SU-DHL-6 (cell line): Measurements from ENCODE around the gene NTN3.

Source experiments
- H2AFZ ChIP-seq: fragments of 200-600 bp; sonication (generic); 2 replicates; pipeline ENCODE4 v1.6.1; 2014; ENCODE audit warnings: low read depth, mild to moderate bottlenecking, moderate library complexity, mixed read lengths, antibody characterized with exemption, low read length; ENCODE audit not compliant: severe bottlenecking
- H3F3A ChIP-seq: fragments of 200-600 bp; shearing (Covaris generic); 2 replicates; pipeline ENCODE4 v1.6.0; 2016; ENCODE audit warnings: antibody characterized with exemption, mild to moderate bottlenecking; ENCODE audit not compliant: insufficient read depth
- H3K27ac ChIP-seq: fragments of 200-600 bp; sonication (generic); 2 replicates; pipeline ENCODE4 v1.5.1; 2016; ENCODE audit warnings: low read depth, mild to moderate bottlenecking, low read length, moderate library complexity, mixed read lengths
- H3K27me3 ChIP-seq: fragments of 200-600 bp; sonication (generic), shearing (Covaris generic); 2 replicates; pipeline ENCODE4 v1.6.0; 2014; ENCODE audit warnings: mild to moderate bottlenecking, low read length
- H3K36me3 ChIP-seq: fragments of 200-600 bp; sonication (generic); 2 replicates; pipeline ENCODE4 v1.6.1; 2014; ENCODE audit warnings: mild to moderate bottlenecking, low read length, mixed read lengths
- H3K4me2 ChIP-seq: fragments of 300-600, 200-600 bp; shearing (Covaris generic), sonication (generic); 2 replicates; pipeline ENCODE4 v1.6.0; 2014; ENCODE audit warnings: low read length, low read depth, mild to moderate bottlenecking; ENCODE audit not compliant: poor library complexity, severe bottlenecking
- H3K4me3 ChIP-seq: fragments of 200-600 bp; sonication (generic); 2 replicates; pipeline ENCODE4 v1.5.1; 2014; ENCODE audit warnings: antibody characterized with exemption, low read length, mild to moderate bottlenecking, mixed read lengths; ENCODE audit not compliant: insufficient read depth, poor library complexity, severe bottlenecking
- H3K79me2 ChIP-seq: fragments of 200-600 bp; sonication (generic); 2 replicates; pipeline ENCODE4 v1.6.1; 2014; ENCODE audit warnings: mild to moderate bottlenecking, low read length, moderate library complexity; ENCODE audit not compliant: insufficient read depth
- H3K9ac ChIP-seq: fragments of 200-600 bp; sonication (generic); 2 replicates; pipeline ENCODE4 v1.7.0; 2014; ENCODE audit warnings: mild to moderate bottlenecking, low read length
- H3K9me2 ChIP-seq: fragments of 200-600 bp; sonication (generic); replicated peaks from 2 replicates; pipeline ENCODE4 v1.6.1; 2014; ENCODE audit warnings: low read length; ENCODE audit not compliant: insufficient read depth
- H3K9me3 ChIP-seq: fragments of 200-600 bp; sonication (generic); 2 replicates; pipeline ENCODE4 v1.6.1; 2014; ENCODE audit warnings: low read length, mixed read lengths; ENCODE audit not compliant: insufficient read depth
- H4K20me1 ChIP-seq: fragments of 200-600 bp; sonication (generic); 2 replicates; pipeline ENCODE4 v1.6.1; 2014; ENCODE audit warnings: low read depth, mild to moderate bottlenecking, antibody characterized with exemption, low read length, moderate library complexity, mixed read lengths
- CTCF ChIP-seq: fragments of 200-600 bp; sonication (generic); IDR thresholded peaks from one replicate; pipeline ENCODE4 v1.5.1; 2017; ENCODE audit warnings: antibody characterized with exemption, mild to moderate bottlenecking, low read length, moderate library complexity; ENCODE audit not compliant: insufficient read depth, poor library complexity, severe bottlenecking
- EZH2phosphoT487 ChIP-seq: fragments of 200-600 bp; sonication (generic), shearing (Covaris generic); conservative IDR thresholded peaks from 2 replicates; pipeline ENCODE4 v1.6.1; 2018; ENCODE audit warnings: mild to moderate bottlenecking, antibody characterized with exemption, low read length, moderate library complexity, mixed read lengths

Gene NTN3

GRCh38 chr16:2443555-2443954 is 27.5 kb upstream of the NTN3 start:
- no peaks in the 10 kb centered on the region for H3K79me2 ChIP-seq
- H3K9me3 ChIP-seq = no peaks in the 10 kb centered on the region
- H3K4me3 ChIP-seq = no peak overlapping the region
- no peaks in the 10 kb centered on the region for H3K27me3 ChIP-seq
- no peak overlapping the region for H3K4me2 ChIP-seq
- no peaks in the 10 kb centered on the region; the same call in 1 of the 2 replicates for H4K20me1 ChIP-seq
- H3F3A ChIP-seq = 0 out of 2 replicates have a peak, but pooled peaks cover 6% of the 10 kb centered on the region
- H3K9ac ChIP-seq = no peak overlapping the region
- H2AFZ ChIP-seq = no peak overlapping the region
- peaks cover 16% of the 10 kb centered on the region; the same call in 1 of the 2 replicates for H3K36me3 ChIP-seq
- no peak overlapping the region for H3K27ac ChIP-seq
- H3K9me2 ChIP-seq = no peaks in the 10 kb centered on the region
- TF ChIP-seq CTCF (no peak), EZH2phosphoT487 (no peak)

GRCh38 chr16:2447920-2448583 is 23.0 kb upstream of the NTN3 start:
- Histone ChIP-seq H3F3A (no peaks in the 10 kb centered on the region), H4K20me1 (no peaks in the 10 kb centered on the region; the same call in 1 of the 2 replicates), H3K27ac (no peak overlapping the region), H2AFZ (no peak overlapping the region), H3K4me2 (no peak overlapping the region), H3K27me3 (no peaks in the 10 kb centered on the region), H3K4me3 (no peak overlapping the region), H3K9me3 (no peaks in the 10 kb centered on the region), H3K9ac (no peak overlapping the region), H3K9me2 (no peaks in the 10 kb centered on the region), H3K79me2 (no peaks in the 10 kb centered on the region), H3K36me3 (peaks cover 18% of the 10 kb centered on the region; the same call in 1 of the 2 replicates)
- TF ChIP-seq CTCF (no peak), EZH2phosphoT487 (no peak)

GRCh38 chr16:2449118-2449517 is 22.0 kb upstream of the NTN3 start:
- Histone ChIP-seq H3K79me2 (no peaks in the 10 kb centered on the region), H3K4me2 (no peak overlapping the region), H3K9me3 (no peaks in the 10 kb centered on the region), H3K9me2 (no peaks in the 10 kb centered on the region), H3K36me3 (peaks cover 12% of the 10 kb centered on the region; the same call in 1 of the 2 replicates), H4K20me1 (no peaks in the 10 kb centered on the region; the same call in 1 of the 2 replicates), H2AFZ (no peak overlapping the region), H3K27me3 (no peaks in the 10 kb centered on the region), H3K9ac (no peak overlapping the region), H3F3A (no peaks in the 10 kb centered on the region), H3K27ac (no peak overlapping the region), H3K4me3 (no peak overlapping the region)
- TF ChIP-seq CTCF = no peak
- TF ChIP-seq EZH2phosphoT487 = no peak
